Bronchial epithelial cell (primary cell): Measurements from ENCODE around the gene DGKZ. TPM values are rescaled to one million over a fixed set of nuclear protein-coding genes. Genes with fewer than 3 reads are reported as not detected.
"Not testable (repeated sequence)": the region's sequence is repeated elsewhere in the genome, so short reads cannot be mapped to it uniquely, and the experiment has no call there.

Source experiments
- DNase-seq: peaks from one replicate; pipeline ENCODE4 v3.0.0-alpha.2; 2010; ENCODE audit warnings: low read depth
- FAIRE-seq: peaks from 2 replicates; lab custom pipeline; 2011; peaks lifted over from hg19 to GRCh38; lab: Jason Lieb, UNC
- H3K27me3 ChIP-seq: 2 replicates; pipeline ENCODE4 v1.5.1; 2011; ENCODE audit warnings: low read length; ENCODE audit not compliant: control insufficient read depth, insufficient read depth
- H3K36me3 ChIP-seq: 2 replicates; pipeline ENCODE4 v1.5.1; 2011; ENCODE audit warnings: low read length; ENCODE audit not compliant: control insufficient read depth, insufficient read depth
- H3K4me3 ChIP-seq: 2 replicates; pipeline ENCODE4 v1.5.1; 2011; ENCODE audit warnings: mild to moderate bottlenecking, low read depth, low read length, control low read depth
- CTCF ChIP-seq: IDR thresholded peaks from 2 replicates; pipeline ENCODE4 v1.5.1; 2011; ENCODE audit warnings: mild to moderate bottlenecking, moderate library complexity, low read length, control low read depth, inconsistent platforms; ENCODE audit not compliant: insufficient read depth, severe bottlenecking
- total RNA-seq: library from RNA; depleted of rRNA; stranded (reverse); fragments of >200 nt; gene quantifications from 2 replicates; pipeline ENCODE4 v1.2.1, GENCODE V29; 2014

DGKZ gene
- total RNA-seq, 1 donor from 2014 or later, result 30.5 TPM

GRCh38 chr11:46377831-46378230 lies 30.6 kb downstream of the DGKZ start:
- H3K27me3 ChIP-seq, result peaks cover under 1% of the 10 kb centered on the region
- peaks cover 19% of the 10 kb centered on the region for H3K36me3 ChIP-seq
- FAIRE-seq, result no peak
- no peak overlapping the region for H3K4me3 ChIP-seq
- no peak for TF ChIP-seq CTCF
- DNase-seq, result no peak

DNA sequence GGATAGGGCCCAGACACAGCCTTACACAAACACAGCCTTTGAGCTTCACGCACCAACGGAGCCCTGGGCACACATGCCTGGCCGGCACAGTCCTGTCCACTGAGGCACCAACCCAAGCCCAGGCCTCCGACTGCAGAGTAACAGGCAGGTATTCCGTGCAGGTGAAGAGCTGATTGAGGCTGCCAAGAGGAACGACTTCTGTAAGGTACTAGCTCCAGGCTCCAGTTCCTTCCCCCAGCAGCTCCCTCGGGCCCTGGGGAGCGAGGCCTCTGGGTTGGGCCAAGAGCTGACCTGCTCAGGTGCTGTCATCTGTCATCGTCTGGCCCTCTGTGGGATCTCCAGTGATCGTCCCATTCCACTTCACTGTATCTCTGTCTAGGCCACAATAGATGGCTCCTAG lies 31.0 kb downstream of the DGKZ start:
- Histone ChIP-seq H3K4me3 (no peak overlapping the region), H3K36me3 (peaks cover 17% of the 10 kb centered on the region), H3K27me3 (peaks cover 1% of the 10 kb centered on the region)
- no peak for TF ChIP-seq CTCF
- DNase-seq, result no peak
- FAIRE-seq, result no peak

GRCh38 chr11:46378811-46379481 lies 31.7 kb downstream of the DGKZ start:
- H3K4me3 ChIP-seq, result no peak overlapping the region
- H3K27me3 ChIP-seq, result peaks cover 1% of the 10 kb centered on the region
- H3K36me3 ChIP-seq, result peaks cover 14% of the 10 kb centered on the region
- DNase-seq, result no peak
- no peak for FAIRE-seq
- no peak for TF ChIP-seq CTCF

GRCh38 chr11:46379482-46380293 lies 32.4 kb downstream of the DGKZ start:
- not testable (repeated sequence) for H3K4me3 ChIP-seq, H3K27me3 ChIP-seq, DNase-seq, FAIRE-seq
- H3K36me3 ChIP-seq, result peaks cover 11% of the 10 kb centered on the region

GRCh38 chr11:46380340-46381047 lies 33.2 kb downstream of the DGKZ start:
- H3K27me3 ChIP-seq, result peaks cover 1% of the 10 kb centered on the region
- DNase-seq, result no peak
- FAIRE-seq, result no peak

More at GRCh38 chr11:46380340-46381047, 33.2 kb downstream of the DGKZ start:
- TF ChIP-seq CTCF, result no peak
- Histone ChIP-seq H3K4me3 (peak overlapping the region; percentile 39), H3K36me3 (peaks cover 9% of the 10 kb centered on the region)
